HG03439 (cell line): ENCODE results near the gene KCNQ1.

Source experiments
- ATAC-seq: cut with Tn5 transposase; IDR thresholded peaks from one replicate; pipeline ENCODE4 v1.9.1; 2021; ENCODE audit warnings: mild to moderate bottlenecking, moderate library complexity; ENCODE audit not compliant: unreplicated experiment

The KCNQ1 gene

DNA sequence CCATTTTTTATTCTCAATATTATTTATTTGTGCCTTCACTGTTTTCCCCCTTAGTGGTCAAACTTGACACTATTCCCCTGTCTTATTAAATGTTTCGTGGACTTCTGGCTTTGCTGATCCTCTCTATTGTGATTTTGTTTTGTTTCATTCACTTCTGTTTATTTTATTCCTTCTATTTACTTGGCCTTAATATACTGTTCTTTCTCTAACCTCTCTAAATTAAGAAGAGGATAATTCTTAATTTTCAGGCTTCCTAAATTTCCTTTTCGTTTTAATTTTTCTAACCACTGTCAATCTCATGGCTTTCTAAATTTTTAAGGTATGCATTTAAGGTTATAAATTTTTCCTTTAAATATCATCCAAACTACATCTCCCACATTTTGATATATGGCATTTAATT, 338.0 kb downstream of the KCNQ1 start:
- no peak for ATAC-seq

DNA sequence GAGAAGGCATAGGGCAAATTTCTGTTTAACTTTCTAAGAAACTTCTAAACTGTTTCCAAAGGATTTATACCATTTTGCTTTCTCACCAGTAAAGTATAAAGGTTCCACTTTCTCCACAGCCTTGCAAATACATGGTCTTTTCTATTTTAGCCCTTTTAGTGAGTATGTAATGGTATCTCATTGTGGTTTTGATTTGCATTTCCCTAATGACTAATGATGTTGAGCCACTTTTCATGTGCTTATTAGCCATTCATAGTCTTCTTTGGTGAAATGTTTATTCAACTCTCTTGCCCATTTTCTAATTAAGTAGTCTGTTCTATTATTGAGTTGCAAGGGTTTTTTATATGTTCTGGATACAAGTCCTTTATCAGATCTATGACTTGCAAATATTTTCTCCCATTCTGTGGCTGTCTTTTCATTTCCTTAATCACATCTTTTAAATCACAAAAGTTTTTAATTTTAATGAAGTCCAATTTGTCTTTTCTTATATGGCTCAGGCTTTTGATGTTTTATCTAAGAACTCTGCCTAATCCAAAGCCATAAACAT, 338.8 kb downstream of the KCNQ1 start:
- ATAC-seq = no peak

GRCh38 chr11:2787816-2788167, 343.0 kb downstream of the KCNQ1 start:
- no peak for ATAC-seq

GRCh38 chr11:2788168-2789071, 343.6 kb downstream of the KCNQ1 start:
- ATAC-seq = no peak

GRCh38 chr11:2789331-2789730, 344.5 kb downstream of the KCNQ1 start:
- ATAC-seq = no peak

GRCh38 chr11:2789791-2790567, 345.2 kb downstream of the KCNQ1 start:
- ATAC-seq = no peak

DNA sequence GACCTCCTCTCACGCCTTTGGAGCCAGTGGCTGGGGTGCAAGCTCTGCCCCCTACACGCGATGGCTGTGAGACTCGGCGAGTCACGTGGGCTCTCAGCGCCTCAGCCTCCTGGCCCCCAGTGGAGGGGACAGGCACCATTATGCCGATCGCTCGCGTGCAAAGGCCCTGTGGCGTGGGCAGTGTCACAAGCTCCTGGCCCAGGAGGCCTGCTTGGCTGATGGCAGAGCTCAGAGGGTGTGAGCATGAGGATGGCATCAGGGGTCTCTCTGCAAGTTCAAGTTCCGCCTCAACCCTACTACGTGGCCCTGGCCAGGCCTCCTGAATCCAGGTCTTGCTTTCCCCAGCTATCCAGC, 345.7 kb downstream of the KCNQ1 start:
- ATAC-seq = no peak

DNA sequence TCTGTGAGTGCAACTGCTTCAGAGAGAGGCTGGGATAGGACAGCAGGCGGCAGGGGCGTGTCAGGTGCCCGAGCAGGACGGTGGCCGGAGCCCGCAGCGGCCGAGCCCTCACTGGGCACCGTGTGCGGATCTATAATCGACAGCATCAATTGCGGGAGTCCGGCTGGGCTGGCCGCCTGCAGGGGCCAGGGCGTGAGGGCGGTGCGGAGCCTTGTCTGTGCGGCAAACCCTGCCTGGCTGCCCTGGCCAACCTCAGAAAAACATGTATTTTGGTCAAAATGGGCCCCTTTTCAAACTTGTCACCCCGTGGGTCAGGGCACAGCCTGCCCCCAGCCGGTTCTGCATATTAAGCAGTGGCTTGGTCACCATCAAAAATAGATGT, 346.3 kb downstream of the KCNQ1 start:
- no peak for ATAC-seq

GRCh38 chr11:2791521-2792380, 346.9 kb downstream of the KCNQ1 start:
- ATAC-seq = no peak

- ATAC-seq = no peak
These were observed 347.8 kb downstream of the KCNQ1 start for GRCh38 chr11:2792381-2793250.

- no peak for ATAC-seq
These were observed 348.9 kb downstream of the KCNQ1 start for GRCh38 chr11:2793701-2794045.

GRCh38 chr11:2794046-2794967, 349.5 kb downstream of the KCNQ1 start:
- no peak for ATAC-seq

DNA sequence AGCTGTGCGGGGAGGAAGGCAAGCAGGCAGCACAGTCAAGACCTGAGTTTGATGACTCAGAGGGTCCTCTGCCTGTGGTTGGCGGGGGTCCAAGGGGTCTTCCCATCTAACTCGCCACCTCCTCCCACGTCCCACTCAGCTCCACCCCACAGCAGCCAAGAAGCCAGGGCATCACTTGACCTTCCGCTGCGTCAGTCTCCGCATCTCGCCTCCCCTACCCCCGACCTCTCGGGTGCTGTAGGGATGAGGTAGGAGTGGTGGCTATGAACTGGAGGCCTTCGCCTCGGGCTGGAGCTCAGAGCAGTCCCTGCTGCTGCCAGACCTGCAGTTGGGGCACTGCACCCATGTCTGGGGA, 350.1 kb downstream of the KCNQ1 start:
- no peak for ATAC-seq

DNA sequence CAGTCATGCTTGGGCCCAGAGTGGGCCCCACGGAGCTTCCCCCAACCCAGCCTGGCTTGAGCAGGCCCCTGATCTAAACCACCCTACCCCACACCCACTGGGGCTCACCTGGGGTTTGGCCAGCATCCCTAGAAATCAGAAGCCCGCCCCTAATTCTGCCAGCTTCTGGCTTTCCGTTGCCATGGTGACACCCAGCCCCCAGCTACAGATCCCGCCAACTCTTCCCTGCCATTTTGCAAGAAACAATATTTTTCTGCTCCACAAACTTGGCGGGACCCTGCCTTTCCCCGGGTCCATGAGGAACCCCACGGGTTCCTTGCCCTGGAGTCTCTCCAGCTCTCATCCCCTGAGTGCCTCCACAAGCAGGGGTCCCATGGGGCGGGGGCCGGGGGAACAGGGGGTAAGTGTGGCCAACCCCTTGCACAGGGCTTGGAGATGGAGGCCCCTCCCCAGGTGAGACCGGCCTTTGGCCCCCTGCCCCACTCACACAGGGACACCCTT, 350.7 kb downstream of the KCNQ1 start:
- no peak for ATAC-seq

- ATAC-seq = no peak
These were observed 351.3 kb downstream of the KCNQ1 start for GRCh38 chr11:2796091-2796490.

DNA sequence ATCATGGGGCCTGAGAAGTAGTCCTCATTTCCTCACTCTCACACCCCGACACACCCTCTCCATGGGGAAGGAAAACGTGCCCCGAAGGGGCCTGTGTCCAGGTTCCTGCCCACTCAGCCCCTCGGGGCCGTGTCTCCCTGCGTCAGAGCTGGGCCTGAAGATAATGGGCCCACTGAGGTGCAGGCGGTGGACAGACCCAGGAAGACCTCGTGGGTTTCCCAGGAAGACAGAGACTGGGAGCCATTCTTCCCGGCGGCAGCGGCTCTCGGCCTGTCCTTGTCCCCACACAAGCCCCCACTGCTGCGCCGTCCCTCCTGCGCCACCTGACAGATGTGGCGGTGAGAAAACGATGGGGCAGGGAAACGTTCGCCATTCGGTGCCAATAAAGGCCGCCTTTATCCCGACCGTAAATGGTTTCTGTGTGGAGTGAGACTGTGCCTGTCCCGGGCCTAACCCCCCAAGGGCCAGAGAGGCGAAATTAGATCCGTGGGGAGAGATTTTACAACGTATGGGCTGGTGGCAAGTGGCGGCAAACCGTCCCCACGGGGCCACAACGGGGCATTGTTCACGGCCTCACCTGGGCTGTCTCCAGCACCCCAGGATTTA, 351.8 kb downstream of the KCNQ1 start:
- no peak for ATAC-seq

- ATAC-seq = no peak
These were observed 352.4 kb downstream of the KCNQ1 start for GRCh38 chr11:2797121-2797711.

DNA sequence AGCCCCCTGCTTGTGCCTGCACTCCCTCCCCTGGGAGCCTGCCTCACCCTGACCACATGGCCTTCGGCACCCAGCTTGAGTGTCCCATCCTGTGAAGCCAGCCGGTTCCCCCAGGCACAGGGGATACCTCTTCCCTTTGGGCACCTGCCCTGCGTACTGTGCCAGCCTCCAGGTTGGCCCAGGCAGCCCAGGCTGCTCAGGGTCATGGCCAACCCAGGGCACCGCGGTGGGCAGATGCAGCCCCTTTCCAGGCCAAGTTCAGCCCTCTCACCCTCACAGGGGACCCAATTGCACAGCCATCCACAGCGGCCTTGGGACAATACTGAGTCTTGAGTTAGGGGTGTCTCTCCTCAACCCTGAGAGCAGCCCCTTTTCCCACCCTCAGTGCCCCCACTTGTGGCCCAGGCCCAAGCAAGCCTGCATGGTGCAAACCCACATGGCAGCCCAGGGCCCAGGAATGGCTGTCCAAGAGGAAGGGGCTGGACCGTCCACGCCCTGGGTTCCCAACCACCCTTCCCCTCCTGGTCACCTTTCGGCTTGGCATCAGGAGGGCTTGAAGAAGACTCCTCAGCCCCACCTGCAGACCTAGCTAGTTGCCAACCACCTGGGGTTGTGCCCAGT, 353.0 kb downstream of the KCNQ1 start:
- no peak for ATAC-seq
